Activated naive CD4-positive, alpha-beta T cell treated with anti-CD3 and anti-CD28 coated beads, Interleukin-2, amount 50 U/mL, for 72 hours (primary cell): Measurements from ENCODE around the gene CHAF1A. TPM values are rescaled to one million over a fixed set of nuclear protein-coding genes. Genes with fewer than 3 reads are reported as not detected.

Experiments
- ATAC-seq, 2 donors: fragments of 150-1000 bp; cut with Tn5 transposase; 2 replicates each; pipeline ENCODE4 v1.10.0; 2021; ENCODE audit warnings: mild to moderate bottlenecking in 2 of 2, moderate library complexity in 2 of 2
- DNase-seq, 2 donors: peaks; one replicate each; pipeline ENCODE4 v3.0.0; 2021 to 2022; ENCODE audit warnings: low spot score in 2 of 2
- H3K27ac Mint-ChIP-seq, 2 donors: one replicate each; pipeline ENCODE4 v1.8.0; 2022; ENCODE audit warnings: mild to moderate bottlenecking in 2 of 2, mixed read lengths in 2 of 2
- H3K36me3 Mint-ChIP-seq, 2 donors: one replicate each; pipeline ENCODE4 v1.8.0; 2022; ENCODE audit warnings: mixed read lengths in 2 of 2
- H3K9me3 Mint-ChIP-seq, 2 donors: one replicate each; pipeline ENCODE4 v1.8.0; 2022; ENCODE audit warnings: mixed read lengths in 2 of 2
- total RNA-seq, 2 donors: library from RNA; stranded (reverse); gene quantifications; one replicate each; pipeline ENCODE4 v1.2.3, GENCODE V29; 2022

The CHAF1A gene
- total RNA-seq, 2 donors from 2014 or later: 67.1 to 93.6 TPM

- H3K9me3 Mint-ChIP-seq: no peaks in the 10 kb centered on the region
- H3K27ac Mint-ChIP-seq: peak overlapping the region; percentile 60 to 90
- ATAC-seq: no peak
- H3K36me3 Mint-ChIP-seq: no peaks in the 10 kb centered on the region
- no peak for DNase-seq
Measured at GRCh38 chr19:4473763-4474513, 71.5 kb downstream of the CHAF1A start.

DNA sequence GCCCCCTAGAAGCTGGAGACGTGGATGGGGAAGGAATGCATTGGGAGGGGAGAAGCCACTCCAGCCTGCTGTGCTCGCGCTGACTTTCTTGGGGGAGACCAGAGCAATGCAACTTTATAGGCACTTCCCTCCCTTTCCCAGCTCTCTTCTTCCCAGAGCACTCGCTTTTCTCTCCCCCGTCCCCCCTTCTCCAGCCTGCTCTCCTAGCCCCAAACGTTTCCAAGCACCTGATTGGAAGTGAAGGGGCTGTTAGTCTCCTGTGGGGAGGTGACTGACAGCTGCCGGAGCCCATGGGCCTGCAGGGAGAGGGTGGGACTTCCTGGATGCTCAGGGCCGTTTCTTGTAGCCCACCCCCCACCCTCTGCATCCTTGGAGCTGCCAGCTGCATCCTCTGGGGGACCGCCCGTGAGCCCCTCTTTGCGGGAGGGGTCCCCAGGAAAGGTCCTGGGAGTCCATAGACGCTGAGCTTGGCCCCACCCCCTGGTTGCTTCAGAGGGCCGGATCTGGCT, 72.1 kb downstream of the CHAF1A start:
- ATAC-seq: no peak
- H3K9me3 Mint-ChIP-seq: no peaks in the 10 kb centered on the region
- no peaks in the 10 kb centered on the region for H3K36me3 Mint-ChIP-seq
- H3K27ac Mint-ChIP-seq: peak overlapping the region; percentile 60 to 90
- DNase-seq: peak in 1 of 2 donors; percentile 48

DNA sequence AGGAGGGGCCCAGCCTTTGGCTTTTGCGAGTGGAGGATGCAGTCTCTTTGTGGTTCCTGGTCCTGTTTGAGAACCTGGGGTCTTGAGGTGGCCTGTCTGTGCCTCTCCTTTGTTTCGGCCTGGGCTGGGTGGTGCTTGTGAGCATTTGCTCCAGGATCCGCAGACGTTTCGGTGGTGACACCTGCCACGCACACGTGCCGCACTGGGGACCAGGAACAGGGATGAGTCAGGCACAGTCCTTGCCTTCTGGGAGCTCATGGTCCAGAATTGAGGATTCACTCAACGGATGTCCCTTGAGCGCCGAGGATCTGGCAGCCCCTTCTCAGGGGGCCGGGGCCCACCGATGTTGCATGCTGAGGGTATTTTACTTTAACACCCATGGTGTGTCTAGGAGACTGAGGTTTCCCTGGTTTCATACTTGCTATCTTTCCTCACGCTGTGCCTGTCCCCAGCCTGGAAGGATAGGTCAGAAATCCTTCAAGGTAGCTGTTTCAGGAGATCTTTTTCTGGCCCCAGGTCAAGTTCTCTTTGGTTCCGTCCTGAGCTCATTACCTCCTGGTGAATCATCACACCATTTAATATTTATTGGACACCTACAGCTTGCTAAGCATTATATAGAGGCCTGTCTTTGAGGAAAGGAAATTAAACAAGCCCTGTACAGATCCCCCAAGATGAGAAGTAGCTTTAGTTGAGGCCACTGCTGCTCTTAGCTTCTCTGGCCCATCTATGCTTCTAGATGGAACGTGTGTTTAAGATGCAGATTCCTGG, 74.8 kb downstream of the CHAF1A start:
- DNase-seq (no peak), ATAC-seq (no peak)
- no peaks in the 10 kb centered on the region for H3K36me3 Mint-ChIP-seq
- peak overlapping the region in 1 of 2 donors; percentile 85 for H3K27ac Mint-ChIP-seq
- H3K9me3 Mint-ChIP-seq: no peaks in the 10 kb centered on the region

- Mint-ChIP-seq H3K9me3 (no peaks in the 10 kb centered on the region), H3K27ac (peak overlapping the region in 1 of 2 donors; percentile 14), H3K36me3 (peaks cover 0 to 5% of the 10 kb centered on the region in 2 donors)
- DNase-seq: no peak
- no peak for ATAC-seq
Measured at GRCh38 chr19:4482721-4483364, 80.4 kb downstream of the CHAF1A start.

GRCh38 chr19:4483385-4483784, 80.9 kb downstream of the CHAF1A start:
- Mint-ChIP-seq H3K27ac (peak overlapping the region in 1 of 2 donors; percentile 25), H3K36me3 (peaks cover 0 to 5% of the 10 kb centered on the region in 2 donors), H3K9me3 (no peaks in the 10 kb centered on the region)
- ATAC-seq (no peak), DNase-seq (no peak)

- H3K27ac Mint-ChIP-seq: peak overlapping the region in 1 of 2 donors; percentile 27
- ATAC-seq (no peak), DNase-seq (no peak)
- no peaks in the 10 kb centered on the region for H3K9me3 Mint-ChIP-seq
- peaks cover 0 to 5% of the 10 kb centered on the region in 2 donors for H3K36me3 Mint-ChIP-seq
Measured at GRCh38 chr19:4487572-4487971, 85.1 kb downstream of the CHAF1A start.

DNA sequence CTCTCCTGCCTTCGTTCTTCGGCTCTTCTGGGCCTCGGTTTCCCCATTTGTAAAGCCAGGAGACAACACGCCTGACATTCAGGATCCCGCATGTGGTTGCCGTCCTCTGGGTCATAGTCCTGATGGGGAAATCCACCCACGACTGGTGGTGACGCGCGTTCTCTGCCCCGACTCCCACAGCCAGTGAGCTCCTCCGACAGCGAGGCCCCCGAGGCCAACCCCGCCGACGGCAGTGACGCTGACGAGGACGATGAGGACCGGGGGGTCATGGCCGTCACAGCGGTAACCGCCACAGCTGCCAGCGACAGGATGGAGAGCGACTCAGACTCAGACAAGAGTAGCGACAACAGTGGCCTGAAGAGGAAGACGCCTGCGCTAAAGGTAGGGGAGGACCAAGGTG, 86.1 kb downstream of the CHAF1A start:
- no peak for DNase-seq
- peaks cover 0 to 5% of the 10 kb centered on the region in 2 donors for H3K36me3 Mint-ChIP-seq
- no peak for ATAC-seq
- no peak overlapping the region for H3K27ac Mint-ChIP-seq
- no peaks in the 10 kb centered on the region for H3K9me3 Mint-ChIP-seq

- ATAC-seq: no peak
- no peaks in the 10 kb centered on the region for H3K36me3 Mint-ChIP-seq
Measured at GRCh38 chr19:4491446-4491845, 89.0 kb downstream of the CHAF1A start.

DNA sequence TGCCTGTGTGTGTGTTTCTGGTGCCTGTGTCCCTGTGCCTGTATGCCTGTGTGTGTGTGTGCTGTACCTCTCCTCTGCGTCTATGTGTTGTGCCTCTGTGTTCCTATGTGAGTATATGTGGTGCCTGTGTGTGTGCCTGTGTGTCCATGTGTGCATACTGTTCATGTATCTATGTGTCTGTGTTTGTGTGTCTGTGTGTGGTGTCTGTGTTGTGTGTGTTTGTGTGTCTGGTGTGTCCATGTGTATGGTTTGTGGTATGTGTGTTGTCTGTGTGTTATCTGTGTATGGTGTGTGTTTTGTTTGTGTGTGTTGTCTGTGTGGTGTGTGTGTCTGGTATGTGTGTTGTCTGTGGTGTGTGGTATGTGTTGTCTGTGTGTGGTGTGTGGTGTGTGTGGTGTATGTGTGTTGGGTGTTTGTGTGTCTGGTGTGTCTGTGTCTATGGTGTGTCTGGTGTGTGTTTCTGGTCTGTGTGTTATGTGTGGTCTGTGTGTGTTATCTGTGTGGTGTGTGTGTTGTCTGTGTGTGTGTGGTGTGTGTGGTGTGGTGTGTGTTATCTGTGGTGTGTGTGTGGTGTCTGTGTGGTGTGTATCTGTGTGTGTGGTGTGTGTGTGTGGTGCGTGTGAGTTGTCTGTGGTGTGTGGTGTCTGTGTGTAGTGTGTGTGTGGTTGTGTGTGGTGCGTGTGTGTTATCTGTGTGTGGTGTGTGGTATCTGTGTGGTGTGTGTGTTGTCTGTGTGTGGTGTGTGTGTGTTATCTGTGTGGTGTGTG, 90.1 kb downstream of the CHAF1A start:
- Mint-ChIP-seq H3K36me3 (no peaks in the 10 kb centered on the region), H3K27ac (no peak overlapping the region), H3K9me3 (no peaks in the 10 kb centered on the region)
- no peak for ATAC-seq
- no peak for DNase-seq

More at GRCh38 chr19:4491446-4491845, 89.0 kb downstream of the CHAF1A start:
- DNase-seq: no peak
- Mint-ChIP-seq H3K9me3 (no peaks in the 10 kb centered on the region), H3K27ac (no peak overlapping the region)

Other genes starting within 250 kb of the CHAF1A start
- gene CREB3L3, start 249.0 kb upstream of the CHAF1A start, total RNA-seq: under 1 TPM in 1 of 2 donors, not detected in 1; 0.59 TPM
- gene SIRT6, start 220.1 kb upstream of the CHAF1A start, total RNA-seq: 10 to 100 TPM; 35.3 to 37.9 TPM
- 1 to 10 TPM; 1.7 to 4.2 TPM for gene ANKRD24, start 220.0 kb upstream of the CHAF1A start, total RNA-seq
- 10 to 100 TPM in 1 of 2 donors, 1 to 10 TPM in 1; 1.4 to 34.9 TPM for gene EBI3, start 173.1 kb upstream of the CHAF1A start, total RNA-seq
- gene YJU2, start 155.6 kb upstream of the CHAF1A start, total RNA-seq: 10 to 100 TPM; 22.7 to 28.0 TPM
- not detected for gene SHD, start 123.4 kb upstream of the CHAF1A start, total RNA-seq
- 10 to 100 TPM; 10.7 to 45.2 TPM for gene TMIGD2, start 100.3 kb upstream of the CHAF1A start, total RNA-seq
- gene FSD1, start 98.0 kb upstream of the CHAF1A start, total RNA-seq: 10 to 100 TPM; 15.3 to 38.0 TPM
- 10 to 100 TPM; 17.4 to 22.3 TPM for gene STAP2, start 63.8 kb upstream of the CHAF1A start, total RNA-seq
- gene MPND, start 59.1 kb upstream of the CHAF1A start, total RNA-seq: 10 to 100 TPM; 18.4 to 22.0 TPM
- 10 to 100 TPM; 40.9 to 53.4 TPM for gene SH3GL1, start 2.1 kb upstream of the CHAF1A start, total RNA-seq
- 10 to 100 TPM; 31.1 to 42.4 TPM for gene UBXN6, start 55.2 kb downstream of the CHAF1A start, total RNA-seq
- gene HDGFL2, start 69.7 kb downstream of the CHAF1A start, total RNA-seq: 10 to 100 TPM; 49.2 to 64.7 TPM
- under 1 TPM in 1 of 2 donors, not detected in 1; 0.08 TPM for gene PLIN4, start 115.8 kb downstream of the CHAF1A start, total RNA-seq
- gene PLIN5, start 132.6 kb downstream of the CHAF1A start, total RNA-seq: under 1 TPM in 1 of 2 donors, not detected in 1; 0.41 TPM
- 1 to 10 TPM in 1 of 2 donors, under 1 TPM in 1; 0.23 to 3.0 TPM for gene LRG1, start 137.4 kb downstream of the CHAF1A start, total RNA-seq
- not detected for gene SEMA6B, start 157.0 kb downstream of the CHAF1A start, total RNA-seq
- 10 to 100 TPM; 25.9 to 31.3 TPM for gene TNFAIP8L1, start 236.9 kb downstream of the CHAF1A start, total RNA-seq